Astrocyte of the cerebellum (primary cell): Measurements from ENCODE around the gene ZNF330.

Experiments used
- DNase-seq: peaks from one replicate; pipeline ENCODE4 v3.0.0-alpha.2; 2011; ENCODE audit warnings: low read depth
- H3K4me3 ChIP-seq: 2 replicates; pipeline ENCODE4 v1.5.1; 2011; ENCODE audit warnings: mild to moderate bottlenecking, low read depth, low read length, moderate library complexity
- in situ Hi-C: cut with HindIII; loops from 2 replicates; pipeline ENCODE4 v1.10.0; 2017; ENCODE audit warnings: low sequenced_read_pairs
- TF ChIP-seq, protein P1 (sequence below): IDR thresholded peaks from 2 replicates; pipeline ENCODE4 v1.5.1; 2012; ENCODE audit warnings: low read length, low read depth, moderate library complexity, mild to moderate bottlenecking; ENCODE audit errors: missing control alignments

Gene ZNF330

DNA sequence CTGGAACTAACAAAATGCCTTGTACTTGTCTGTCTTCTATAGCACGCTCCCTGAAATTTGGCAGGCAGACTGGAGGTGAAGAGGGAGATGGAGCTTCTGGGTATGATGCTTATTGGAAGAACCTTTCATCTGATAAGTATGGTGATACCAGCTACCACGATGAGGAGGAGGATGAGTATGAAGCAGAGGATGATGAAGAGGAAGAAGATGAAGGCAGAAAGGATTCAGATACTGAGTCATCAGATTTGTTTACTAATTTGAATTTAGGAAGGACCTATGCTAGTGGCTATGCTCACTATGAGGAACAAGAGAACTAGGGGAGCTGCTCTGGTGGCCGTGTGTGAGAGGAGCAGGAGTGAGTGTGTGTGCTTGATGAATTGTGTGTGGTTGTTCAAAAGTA, 13.0 kb downstream of the ZNF330 start:
- no peak overlapping the region for H3K4me3 ChIP-seq
- TF ChIP-seq, protein P1, sequence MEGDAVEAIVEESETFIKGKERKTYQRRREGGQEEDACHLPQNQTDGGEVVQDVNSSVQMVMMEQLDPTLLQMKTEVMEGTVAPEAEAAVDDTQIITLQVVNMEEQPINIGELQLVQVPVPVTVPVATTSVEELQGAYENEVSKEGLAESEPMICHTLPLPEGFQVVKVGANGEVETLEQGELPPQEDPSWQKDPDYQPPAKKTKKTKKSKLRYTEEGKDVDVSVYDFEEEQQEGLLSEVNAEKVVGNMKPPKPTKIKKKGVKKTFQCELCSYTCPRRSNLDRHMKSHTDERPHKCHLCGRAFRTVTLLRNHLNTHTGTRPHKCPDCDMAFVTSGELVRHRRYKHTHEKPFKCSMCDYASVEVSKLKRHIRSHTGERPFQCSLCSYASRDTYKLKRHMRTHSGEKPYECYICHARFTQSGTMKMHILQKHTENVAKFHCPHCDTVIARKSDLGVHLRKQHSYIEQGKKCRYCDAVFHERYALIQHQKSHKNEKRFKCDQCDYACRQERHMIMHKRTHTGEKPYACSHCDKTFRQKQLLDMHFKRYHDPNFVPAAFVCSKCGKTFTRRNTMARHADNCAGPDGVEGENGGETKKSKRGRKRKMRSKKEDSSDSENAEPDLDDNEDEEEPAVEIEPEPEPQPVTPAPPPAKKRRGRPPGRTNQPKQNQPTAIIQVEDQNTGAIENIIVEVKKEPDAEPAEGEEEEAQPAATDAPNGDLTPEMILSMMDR = no peak
- in situ Hi-C loops = no loop called here
- DNase-seq = no peak

GRCh38 chr4:141238186-141238585, 17.5 kb downstream of the ZNF330 start:
- TF ChIP-seq, protein P1 = no peak
- in situ Hi-C loops = no loop called here
- no peak overlapping the region for H3K4me3 ChIP-seq
- no peak for DNase-seq

- in situ Hi-C loops = no loop called here
- TF ChIP-seq, protein P1 = no peak
- no peak for DNase-seq
- no peak overlapping the region for H3K4me3 ChIP-seq
Observed at GRCh38 chr4:141240259-141240658, 19.6 kb downstream of the ZNF330 start.

DNA sequence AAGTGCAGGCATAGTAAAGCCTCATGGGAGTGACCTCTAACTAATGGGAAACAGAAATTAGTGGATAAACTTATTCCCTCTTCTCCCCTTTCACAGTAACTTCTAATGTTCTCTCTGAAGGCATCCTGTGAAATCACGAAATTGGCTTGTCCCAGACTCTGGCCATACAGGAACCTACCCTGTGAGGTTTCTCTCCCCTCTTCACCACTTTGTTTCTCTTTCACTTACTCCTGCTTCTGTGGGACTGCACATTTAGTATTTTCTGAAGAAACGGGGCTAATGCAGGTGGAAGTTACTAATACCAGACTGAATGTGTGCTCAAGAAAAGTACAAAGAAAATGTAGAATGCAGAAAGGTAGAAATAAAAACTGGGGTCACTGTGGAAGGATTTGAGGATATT, 20.0 kb downstream of the ZNF330 start:
- in situ Hi-C loops = no loop called here
- DNase-seq = no peak
- TF ChIP-seq, protein P1 = no peak

DNA sequence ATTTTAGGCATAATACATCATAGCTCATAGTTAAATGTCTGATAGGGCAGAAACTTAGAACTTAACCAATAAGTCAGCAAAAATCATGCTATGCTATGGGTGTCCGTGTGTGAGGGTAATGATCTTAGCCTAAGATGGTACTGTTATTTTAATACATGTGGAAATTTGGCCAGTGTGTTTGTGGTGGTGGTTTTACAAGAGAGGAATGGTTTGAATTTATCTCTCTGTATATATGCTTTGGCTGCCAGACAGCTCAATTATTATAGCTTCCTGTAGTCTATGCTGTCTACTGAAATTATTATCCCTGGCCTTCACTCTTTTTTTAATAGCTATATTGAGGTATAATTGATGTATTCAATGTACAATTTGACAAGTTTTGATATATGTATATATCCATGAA, 21.3 kb downstream of the ZNF330 start:
- DNase-seq = no peak
- TF ChIP-seq, protein P1 = no peak
- H3K4me3 ChIP-seq = no peak overlapping the region
- in situ Hi-C loops = no loop called here

More for the DNA sequence above, 20.0 kb downstream of the ZNF330 start:
- no peak overlapping the region for H3K4me3 ChIP-seq

- in situ Hi-C loops = no loop called here
- TF ChIP-seq, protein P1 = no peak
- no peak for DNase-seq
- no peak overlapping the region for H3K4me3 ChIP-seq
Observed at GRCh38 chr4:141244419-141244818, 23.7 kb downstream of the ZNF330 start.

GRCh38 chr4:141246243-141246642, 25.5 kb downstream of the ZNF330 start:
- TF ChIP-seq, protein P1 = no peak
- in situ Hi-C loops = no loop called here
- no peak overlapping the region for H3K4me3 ChIP-seq
- peak; percentile 43 for DNase-seq
